Skeletal muscle cell (primary cell): ENCODE data around the gene PSMF1.

Experiments
- DNase-seq: peaks from one replicate; pipeline ENCODE4 v3.0.0-alpha.2; 2010; ENCODE audit warnings: low read depth
- H3K4me3 ChIP-seq: 2 replicates; pipeline ENCODE4 v1.5.1; 2011; ENCODE audit warnings: low read depth, mild to moderate bottlenecking, control low read depth, low read length, moderate library complexity

PSMF1 gene

GRCh38 chr20:1155342-1155741, 36.9 kb downstream of the PSMF1 start:
- no peak overlapping the region for H3K4me3 ChIP-seq
- DNase-seq = no peak

GRCh38 chr20:1160496-1160895, 42.1 kb downstream of the PSMF1 start:
- no peak overlapping the region for H3K4me3 ChIP-seq
- no peak for DNase-seq

GRCh38 chr20:1160991-1161390, 42.6 kb downstream of the PSMF1 start:
- DNase-seq = no peak
- no peak overlapping the region for H3K4me3 ChIP-seq

- no peak overlapping the region for H3K4me3 ChIP-seq
- DNase-seq = no peak
Observed at GRCh38 chr20:1163105-1163504, 44.7 kb downstream of the PSMF1 start.

- no peak for DNase-seq
- no peak overlapping the region for H3K4me3 ChIP-seq
Observed at GRCh38 chr20:1163653-1164052, 45.3 kb downstream of the PSMF1 start.

GRCh38 chr20:1164871-1165270, 46.5 kb downstream of the PSMF1 start:
- no peak for DNase-seq
- no peak overlapping the region for H3K4me3 ChIP-seq

GRCh38 chr20:1165521-1165920, 47.1 kb downstream of the PSMF1 start:
- no peak overlapping the region for H3K4me3 ChIP-seq
- no peak for DNase-seq

- H3K4me3 ChIP-seq = no peak overlapping the region
- no peak for DNase-seq
Observed at GRCh38 chr20:1165941-1166340, 47.5 kb downstream of the PSMF1 start.

- no peak overlapping the region for H3K4me3 ChIP-seq
- no peak for DNase-seq
Observed at GRCh38 chr20:1166948-1167720, 48.7 kb downstream of the PSMF1 start.

GRCh38 chr20:1169224-1169623, 50.8 kb downstream of the PSMF1 start:
- DNase-seq = no peak

GRCh38 chr20:1171461-1172093, 53.2 kb downstream of the PSMF1 start:
- no peak overlapping the region for H3K4me3 ChIP-seq
- DNase-seq = no peak

More at GRCh38 chr20:1169224-1169623, 50.8 kb downstream of the PSMF1 start:
- H3K4me3 ChIP-seq = no peak overlapping the region

- no peak overlapping the region for H3K4me3 ChIP-seq
- DNase-seq = no peak
Observed at GRCh38 chr20:1173698-1174097, 55.3 kb downstream of the PSMF1 start.

- no peak for DNase-seq
- no peak overlapping the region for H3K4me3 ChIP-seq
Observed at GRCh38 chr20:1174787-1175186, 56.4 kb downstream of the PSMF1 start.

- DNase-seq = no peak
- H3K4me3 ChIP-seq = no peak overlapping the region
Observed at GRCh38 chr20:1177680-1178079, 59.3 kb downstream of the PSMF1 start.

- DNase-seq = no peak
- H3K4me3 ChIP-seq = no peak overlapping the region
Observed at GRCh38 chr20:1178103-1178502, 59.7 kb downstream of the PSMF1 start.

- no peak overlapping the region for H3K4me3 ChIP-seq
- no peak for DNase-seq
Observed at GRCh38 chr20:1178623-1179022, 60.2 kb downstream of the PSMF1 start.

GRCh38 chr20:1180949-1181348, 62.5 kb downstream of the PSMF1 start:
- no peak for DNase-seq
- H3K4me3 ChIP-seq = no peak overlapping the region

GRCh38 chr20:1182106-1182505, 63.7 kb downstream of the PSMF1 start:
- no peak overlapping the region for H3K4me3 ChIP-seq
- no peak for DNase-seq

- no peak for DNase-seq
- H3K4me3 ChIP-seq = no peak overlapping the region
Observed at GRCh38 chr20:1183153-1183552, 64.8 kb downstream of the PSMF1 start.

GRCh38 chr20:1184260-1184637, 65.8 kb downstream of the PSMF1 start:
- no peak for DNase-seq
- no peak overlapping the region for H3K4me3 ChIP-seq

GRCh38 chr20:1184638-1185315, 66.4 kb downstream of the PSMF1 start, which contains the start of gene TMEM74B:
Gene TMEM74B (minus strand): TSS chr20:1184981. CDS start chr20:1183801, 1,180 bp downstream.
- DNase-seq = no peak
- peak within 1 kb of the TSS; percentile 40 for H3K4me3 ChIP-seq
